Measurements from ENCODE around the gene SDR9C7.
"Not testable (repeated sequence)": the region's sequence is repeated elsewhere in the genome, so short reads cannot be mapped to it uniquely, and the experiment has no call there.

SDR9C7 gene

GRCh38 chr12:56884421-56884820 lies 49.8 kb downstream of the SDR9C7 start:
- Histone ChIP-seq H3K4me1 (ENCODE audit: insufficient read depth, low read length) (no peaks in the 10 kb centered on the region), H3K9ac (ENCODE audit: low read depth, low read length) (no peak overlapping the region), H3K36me3 (ENCODE audit: insufficient read depth, low read length) (no peaks in the 10 kb centered on the region), H3K9me3 (ENCODE audit: control insufficient read depth, insufficient read depth, low read length) (peaks cover 14% of the 10 kb centered on the region)

GRCh38 chr12:56882407-56882806 lies 51.8 kb downstream of the SDR9C7 start:
- not testable (repeated sequence) for H3K4me1 ChIP-seq (ENCODE audit: insufficient read depth, low read length)
- H3K9me3 ChIP-seq (ENCODE audit: control insufficient read depth, insufficient read depth, low read length), result peaks cover 14% of the 10 kb centered on the region

GRCh38 chr12:56880125-56880992 lies 53.8 kb downstream of the SDR9C7 start:
- H3K36me3 ChIP-seq (ENCODE audit: insufficient read depth, low read length), result no peaks in the 10 kb centered on the region
- H3K4me1 ChIP-seq (ENCODE audit: insufficient read depth, low read length), result no peaks in the 10 kb centered on the region
- no peak overlapping the region for H3K9ac ChIP-seq (ENCODE audit: low read depth, low read length)
- peaks cover 16% of the 10 kb centered on the region for H3K9me3 ChIP-seq (ENCODE audit: control insufficient read depth, insufficient read depth, low read length)

More at GRCh38 chr12:56882407-56882806, 51.8 kb downstream of the SDR9C7 start:
- H3K36me3 ChIP-seq (ENCODE audit: insufficient read depth, low read length); H3K9ac ChIP-seq (ENCODE audit: low read depth, low read length): not testable (repeated sequence)

- not testable (repeated sequence) for H3K9ac ChIP-seq (ENCODE audit: low read depth, low read length); H3K36me3 ChIP-seq (ENCODE audit: insufficient read depth, low read length); H3K4me1 ChIP-seq (ENCODE audit: insufficient read depth, low read length)
- peaks cover 16% of the 10 kb centered on the region for H3K9me3 ChIP-seq (ENCODE audit: control insufficient read depth, insufficient read depth, low read length)
These were observed 54.7 kb downstream of the SDR9C7 start for GRCh38 chr12:56879240-56880124.

GRCh38 chr12:56878010-56878339 lies 56.2 kb downstream of the SDR9C7 start:
- peaks cover 16% of the 10 kb centered on the region for H3K9me3 ChIP-seq (ENCODE audit: control insufficient read depth, insufficient read depth, low read length)
- H3K4me1 ChIP-seq (ENCODE audit: insufficient read depth, low read length), result no peaks in the 10 kb centered on the region
- H3K36me3 ChIP-seq (ENCODE audit: insufficient read depth, low read length), result no peaks in the 10 kb centered on the region
- no peak overlapping the region for H3K9ac ChIP-seq (ENCODE audit: low read depth, low read length)

GRCh38 chr12:56877195-56878009 lies 56.8 kb downstream of the SDR9C7 start:
- Histone ChIP-seq H3K4me1 (ENCODE audit: insufficient read depth, low read length) (no peaks in the 10 kb centered on the region), H3K9me3 (ENCODE audit: control insufficient read depth, insufficient read depth, low read length) (peaks cover 16% of the 10 kb centered on the region), H3K36me3 (ENCODE audit: insufficient read depth, low read length) (no peaks in the 10 kb centered on the region), H3K9ac (ENCODE audit: low read depth, low read length) (no peak overlapping the region)

- H3K9me3 ChIP-seq (ENCODE audit: control insufficient read depth, insufficient read depth, low read length), result peaks cover 4% of the 10 kb centered on the region
- H3K36me3 ChIP-seq (ENCODE audit: insufficient read depth, low read length), result no peaks in the 10 kb centered on the region
- H3K4me1 ChIP-seq (ENCODE audit: insufficient read depth, low read length), result no peaks in the 10 kb centered on the region
- no peak overlapping the region for H3K9ac ChIP-seq (ENCODE audit: low read depth, low read length)
These were observed 59.4 kb downstream of the SDR9C7 start for GRCh38 chr12:56874821-56875220.

GRCh38 chr12:56873382-56873781 lies 60.8 kb downstream of the SDR9C7 start:
- no peak overlapping the region for H3K9ac ChIP-seq (ENCODE audit: low read depth, low read length)
- H3K9me3 ChIP-seq (ENCODE audit: control insufficient read depth, insufficient read depth, low read length), result peaks cover 10% of the 10 kb centered on the region
- H3K4me1 ChIP-seq (ENCODE audit: insufficient read depth, low read length), result no peaks in the 10 kb centered on the region
- no peaks in the 10 kb centered on the region for H3K36me3 ChIP-seq (ENCODE audit: insufficient read depth, low read length)
